Activated T-cell treated with anti-CD3 and anti-CD28 coated beads for 24 hours (primary cell): ENCODE measurements around the gene SLC34A1.
"Not testable (repeated sequence)": the region's sequence is repeated elsewhere in the genome, so short reads cannot be mapped to it uniquely, and the experiment has no call there.

ENCODE experiments used
- DNase-seq: peaks from one replicate; pipeline ENCODE4 v3.0.0-alpha.2; 2020; ENCODE audit warnings: low read depth

SLC34A1 gene

DNA sequence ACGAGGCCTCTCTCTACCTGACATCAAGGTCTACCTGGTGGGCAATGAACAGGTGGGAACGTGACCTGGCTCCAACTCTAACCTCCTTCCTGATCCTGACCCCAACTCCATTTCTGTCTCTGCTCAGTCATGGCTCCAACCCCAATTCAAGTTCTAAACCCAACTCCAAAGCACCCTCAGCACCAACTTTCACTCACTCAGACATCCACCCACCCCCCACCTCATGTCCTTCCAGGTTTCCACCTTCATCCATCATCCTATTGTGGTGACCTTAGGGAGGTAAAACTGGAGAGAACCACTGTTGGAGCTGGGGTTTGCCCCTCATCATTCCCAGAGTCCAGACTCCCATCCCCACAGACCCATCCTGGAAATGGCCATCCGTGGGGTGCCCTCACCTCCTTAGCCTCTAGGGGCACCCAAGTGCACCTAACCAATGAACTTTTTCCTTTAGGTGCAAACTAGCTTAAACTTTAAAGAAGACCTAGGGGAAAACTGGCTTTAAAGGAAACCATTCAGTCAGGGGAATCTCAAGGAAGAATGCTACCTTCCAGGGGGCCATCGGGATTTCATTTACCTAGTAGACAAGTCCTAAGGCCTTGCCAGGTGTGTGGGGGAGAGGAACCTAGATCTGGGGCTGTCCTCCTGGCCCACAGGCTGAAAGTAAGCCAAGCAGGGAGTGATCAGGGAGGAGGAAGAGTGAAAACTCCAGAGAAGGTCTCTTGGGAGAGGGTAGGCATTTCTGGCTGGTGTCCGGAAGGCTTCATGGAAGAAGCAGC lies 15.2 kb upstream of the SLC34A1 start:
- DNase-seq = no peak

DNA sequence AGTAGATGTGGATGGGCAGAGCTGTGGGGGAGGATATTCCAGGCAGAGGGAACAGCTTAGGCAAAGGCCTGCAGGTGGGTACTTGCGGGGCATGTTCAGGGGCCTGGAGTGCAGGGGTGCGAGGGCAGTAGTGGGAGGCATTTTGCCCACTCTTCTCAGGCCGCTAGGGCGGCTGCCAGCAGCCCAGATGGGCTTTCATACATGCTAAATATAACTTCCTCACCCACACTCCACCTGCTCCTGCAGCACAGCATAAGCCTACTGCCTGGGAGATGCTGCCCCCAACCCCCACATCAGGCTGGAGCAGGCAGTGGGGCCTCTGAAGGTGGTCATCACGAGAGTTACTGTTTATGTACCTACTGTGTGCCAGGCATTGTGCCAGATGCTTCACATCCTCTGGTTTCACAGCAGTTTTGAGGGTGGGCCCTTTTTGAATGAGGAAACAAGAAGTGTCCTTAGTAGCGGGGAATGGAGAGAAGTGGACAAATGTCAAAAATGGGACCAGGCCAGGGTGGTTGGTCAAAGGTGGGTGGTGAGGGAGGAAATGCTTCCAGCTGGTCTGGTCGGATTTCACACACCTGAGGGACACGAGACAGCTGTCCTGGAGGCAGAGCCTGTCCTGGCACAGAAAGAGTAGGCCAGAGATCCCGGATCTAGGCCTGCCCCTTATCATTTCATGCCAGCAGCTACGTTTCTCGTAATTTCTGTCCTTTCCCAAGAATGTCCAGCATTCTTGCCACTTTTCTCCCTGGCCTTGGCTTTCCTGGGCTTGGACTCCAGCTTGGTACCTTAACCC lies 14.4 kb upstream of the SLC34A1 start:
- DNase-seq = no peak

DNA sequence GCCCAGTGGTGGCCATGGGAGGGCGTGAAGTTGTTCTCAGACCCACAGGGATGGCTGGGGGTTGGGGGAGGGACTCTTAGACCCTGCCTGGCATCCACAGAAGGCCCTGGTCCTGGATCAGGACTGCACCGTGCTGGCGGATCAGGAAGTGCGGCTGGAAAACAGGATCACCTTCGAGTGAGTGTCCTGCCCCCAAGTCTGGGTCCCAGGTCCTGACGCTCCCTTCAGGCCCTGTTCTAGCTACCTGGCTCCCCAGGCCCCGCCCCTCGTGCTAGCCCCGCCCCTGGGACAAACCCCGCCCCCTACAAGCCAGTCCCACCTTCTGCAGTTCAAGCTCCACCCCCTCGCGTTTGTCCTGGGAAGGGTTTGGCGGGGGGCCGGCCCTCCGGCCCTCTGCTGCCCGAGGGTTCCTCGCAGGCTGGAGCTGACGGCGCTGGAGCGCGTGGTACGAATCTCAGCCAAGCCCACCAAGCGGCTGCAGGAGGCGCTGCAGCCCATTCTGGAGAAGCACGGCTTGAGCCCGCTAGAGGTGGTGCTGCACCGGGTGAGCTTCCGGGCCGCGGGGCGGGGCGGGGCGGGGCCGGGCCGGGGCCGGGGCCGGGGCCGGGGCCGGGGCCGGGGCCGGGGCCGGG lies 13.6 kb upstream of the SLC34A1 start:
- DNase-seq = peak; percentile 48

GRCh38 chr5:177371120-177372033 lies 12.9 kb upstream of the SLC34A1 start:
- DNase-seq = no peak

DNA sequence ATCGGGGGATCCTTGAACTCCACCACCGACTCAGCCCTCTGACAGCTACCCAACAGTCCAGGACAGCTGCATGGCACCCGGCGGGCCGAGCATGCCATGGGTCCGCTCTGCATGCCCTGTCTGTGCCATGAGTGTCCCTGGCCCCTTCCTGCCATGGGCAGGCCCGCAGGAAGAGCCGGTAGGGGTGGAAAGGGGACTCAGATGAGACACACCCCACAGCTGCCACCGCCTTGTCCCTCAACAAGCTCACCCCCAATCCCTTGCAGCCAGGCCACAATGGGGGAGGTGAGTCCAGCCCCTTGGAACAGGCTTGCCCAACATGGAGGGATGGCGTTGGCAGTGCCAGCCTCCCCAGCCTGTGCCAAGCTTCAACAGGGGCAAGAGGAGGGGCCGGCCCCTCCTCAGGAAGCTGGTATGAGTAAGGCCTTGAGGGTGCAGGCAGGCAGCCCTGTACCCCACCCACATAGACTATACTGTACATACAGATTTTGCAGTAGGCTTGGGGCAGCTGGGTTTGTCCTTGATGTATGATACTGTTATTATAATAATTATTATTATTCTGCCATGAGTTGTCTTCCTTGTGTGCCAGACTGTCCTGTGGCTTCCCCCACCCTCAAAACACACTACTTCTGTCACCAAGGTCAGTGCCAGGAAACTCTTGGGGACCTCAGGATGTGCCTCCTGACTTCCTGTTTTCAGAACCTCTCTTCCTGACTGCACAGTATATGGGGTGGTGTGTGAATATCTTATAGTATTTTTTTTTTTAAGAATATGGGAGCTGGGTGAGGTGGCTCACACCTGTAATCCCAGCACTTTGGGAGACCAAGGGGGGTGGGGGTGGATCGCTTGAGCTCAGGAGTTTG lies 12.0 kb upstream of the SLC34A1 start:
- DNase-seq = no peak

DNA sequence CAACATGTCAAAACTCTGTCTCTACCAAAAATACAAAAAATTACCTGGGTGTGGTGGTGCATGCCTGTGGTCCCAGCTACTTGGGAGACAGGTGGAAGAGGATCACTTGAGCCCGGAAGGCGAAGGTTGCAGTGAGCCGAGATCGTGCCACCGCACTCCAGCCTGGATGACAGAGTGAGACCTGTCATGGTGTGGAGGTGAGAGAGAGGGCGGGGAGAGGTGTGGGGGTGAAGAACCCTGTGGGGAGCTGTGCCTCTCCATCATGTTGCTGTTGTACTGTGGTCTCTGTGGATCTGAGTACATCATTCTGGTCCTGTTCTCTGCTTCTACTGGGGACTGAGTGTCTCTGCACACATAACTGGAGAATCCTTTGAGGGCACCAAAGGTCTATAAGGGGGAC lies 11.3 kb upstream of the SLC34A1 start:
- no peak for DNase-seq

DNA sequence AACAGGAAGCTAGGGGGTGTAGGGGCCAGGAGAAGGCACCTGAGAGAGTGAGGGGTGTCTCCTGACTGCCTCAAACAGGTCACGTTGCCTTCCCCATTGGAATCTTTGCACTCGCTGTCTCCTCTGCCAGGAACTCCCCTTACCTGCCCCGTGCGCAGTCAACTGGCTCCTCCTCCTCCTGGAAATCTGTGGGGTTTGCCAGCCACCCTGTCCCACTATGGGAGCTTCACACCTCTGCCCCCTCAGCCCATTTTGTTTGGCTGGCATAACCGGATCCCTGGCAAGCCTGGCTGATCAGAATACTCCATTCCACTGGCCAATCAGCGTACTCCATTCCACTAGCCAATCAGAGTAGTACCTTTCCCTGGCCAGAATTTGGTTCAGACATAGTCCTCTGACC lies 10.4 kb upstream of the SLC34A1 start:
- no peak for DNase-seq

GRCh38 chr5:177374211-177374610 lies 10.0 kb upstream of the SLC34A1 start:
- no peak for DNase-seq

DNA sequence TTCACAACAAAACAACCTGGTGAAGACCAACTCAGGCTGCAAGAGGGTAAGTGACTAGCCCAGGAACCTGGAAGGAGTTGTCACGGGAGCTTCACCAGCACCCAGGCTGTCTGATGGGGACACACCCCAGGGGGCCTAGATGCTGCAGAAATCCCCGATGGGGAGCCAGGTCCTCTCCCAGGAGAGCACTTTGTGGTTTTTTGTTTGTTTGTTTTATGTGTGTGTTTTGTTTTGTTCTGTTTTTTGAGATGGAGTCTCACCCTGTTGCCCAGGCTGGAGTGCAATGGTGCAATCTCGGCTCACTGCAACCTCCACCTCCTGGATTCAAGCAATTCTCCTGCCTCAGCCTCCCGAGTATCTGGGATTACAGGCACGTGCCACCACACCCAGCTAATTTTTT lies 8.7 kb upstream of the SLC34A1 start:
- not testable (repeated sequence) for DNase-seq

DNA sequence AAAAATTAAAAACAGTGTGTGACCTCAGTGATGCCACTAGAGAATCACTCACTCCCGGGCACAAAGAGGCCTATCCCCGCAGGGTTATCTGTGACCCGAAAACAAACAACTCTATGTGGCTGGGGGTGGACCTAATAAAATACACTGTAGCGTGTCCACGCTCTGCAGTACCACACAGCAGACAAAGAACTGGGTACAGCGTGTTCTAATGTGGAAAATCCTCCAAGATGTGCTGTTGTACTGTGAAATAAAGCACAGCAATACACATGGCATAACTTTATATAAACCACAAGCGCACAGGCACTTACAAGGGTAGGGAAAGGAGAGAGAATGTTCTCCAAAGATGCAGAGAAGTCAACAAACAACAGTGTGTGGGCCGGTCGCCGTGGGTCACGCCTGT lies 8.1 kb upstream of the SLC34A1 start:
- DNase-seq = no peak

- no peak for DNase-seq
Measured at GRCh38 chr5:177377851-177378776, 6.1 kb upstream of the SLC34A1 start.

- DNase-seq = no peak
Measured at GRCh38 chr5:177378884-177379883, 5.0 kb upstream of the SLC34A1 start.

DNA sequence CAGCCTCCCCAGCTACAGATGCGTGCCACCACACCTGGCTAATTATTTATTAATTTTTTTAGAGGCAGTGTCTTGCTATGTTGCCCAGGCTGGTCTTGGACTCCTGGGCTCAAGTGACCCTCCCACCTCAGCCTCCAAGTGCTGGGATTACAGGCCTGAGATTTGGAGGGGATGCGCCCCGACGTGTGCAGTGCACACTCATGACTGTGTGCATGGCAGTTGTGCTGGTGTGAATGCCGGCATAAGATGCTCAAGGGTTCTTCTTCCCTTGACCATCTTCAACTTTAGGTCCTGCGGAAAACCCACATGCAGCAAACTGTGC lies 3.5 kb upstream of the SLC34A1 start:
- no peak for DNase-seq

GRCh38 chr5:177382423-177383029 lies 1.7 kb upstream of the SLC34A1 start:
- DNase-seq = no peak

- no peak for DNase-seq
Measured at GRCh38 chr5:177383181-177383580, 1.1 kb upstream of the SLC34A1 start.

DNA sequence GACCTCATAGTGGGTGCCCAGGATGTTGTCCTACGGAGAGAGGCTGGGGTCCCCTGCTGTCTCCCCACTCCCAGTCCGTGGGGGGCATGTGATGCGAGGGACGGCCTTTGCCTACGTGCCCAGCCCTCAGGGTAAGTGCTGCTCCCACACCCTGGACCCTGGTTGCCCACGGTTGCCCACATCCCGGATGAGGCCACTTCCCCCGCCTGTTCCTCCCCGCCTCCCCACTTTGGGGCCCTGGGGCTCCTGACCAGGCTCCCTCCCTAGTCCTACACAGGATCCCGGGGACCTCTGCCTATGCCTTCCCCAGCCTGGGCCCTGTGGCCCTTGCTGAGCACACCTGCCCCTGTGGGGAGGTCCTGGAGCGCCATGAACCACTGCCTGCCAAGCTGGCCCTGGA lies 1.5 kb downstream of the SLC34A1 start:
- no peak for DNase-seq

DNA sequence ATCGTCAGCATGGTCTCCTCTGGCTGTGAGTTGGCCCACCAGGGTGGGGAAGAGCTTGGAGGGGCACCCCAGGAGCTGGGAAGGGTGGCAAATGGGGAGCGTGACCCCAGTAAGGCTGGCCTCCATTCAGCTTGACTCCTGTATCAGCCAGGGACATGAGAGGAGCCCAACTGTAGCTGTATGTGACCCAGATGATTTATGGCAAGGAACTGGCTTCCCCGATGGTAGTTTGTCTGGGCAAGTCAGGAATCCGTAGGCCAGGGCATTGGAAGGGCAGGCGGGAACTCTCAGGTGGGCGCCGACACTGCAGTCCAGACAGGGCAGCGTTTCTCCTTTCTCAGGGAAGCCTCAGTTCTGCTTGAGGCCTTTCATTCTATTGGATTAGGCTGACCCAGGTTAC lies 2.3 kb downstream of the SLC34A1 start:
- no peak for DNase-seq

DNA sequence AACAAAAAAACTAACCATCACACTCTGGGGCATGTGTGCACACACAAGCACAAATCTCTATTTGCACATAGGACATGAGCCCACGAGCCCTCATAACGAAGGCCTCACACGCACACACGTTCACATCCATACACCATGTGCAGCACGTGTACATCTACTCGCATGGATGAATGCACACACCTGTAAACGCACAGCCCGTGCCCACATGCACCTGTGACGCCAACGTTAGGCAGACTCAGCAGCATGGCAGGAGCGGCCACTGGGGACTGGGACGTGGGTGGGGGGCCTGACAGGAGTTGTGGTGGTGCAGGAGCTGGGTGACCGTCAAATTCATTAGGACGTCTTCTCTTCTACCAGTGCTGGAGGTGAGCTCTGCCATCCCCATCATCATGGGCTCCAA lies 3.2 kb downstream of the SLC34A1 start:
- DNase-seq = no peak
